K562 (cell line): Measurements from ENCODE around the gene TRIM77. TPM values are rescaled to one million over a fixed set of nuclear protein-coding genes. Genes with fewer than 3 reads are reported as not detected.

Experiments used
- polyA plus RNA-seq, 8 experiments: library from polyadenylated mRNA; depleted of rRNA in 4 of 8; stranded (reverse) in 5 of 8; unstranded in 3 of 8; fragments of >200 nt; fragmentation: Nextera tagmentation in 2 of 8; fragmentation: Illumina TruSeq in 1 of 8; extraction: Ambion mirVana in 2 of 8; extraction: Trizol in 1 of 8; gene quantifications; 2 replicates each; pipeline versions ENCODE4 v1.2.1 to v1.2.3, GENCODE V29; 2011 to 2014; ENCODE audit warnings: inconsistent platforms in 1 of 8, missing spikeins in 1 of 8
- small RNA-seq: library from RNA; depleted of rRNA; stranded (forward); fragments of <200 nt; gene quantifications from one replicate; pipeline ENCODE3, GENCODE V24; 2014
- total RNA-seq, 7 experiments: library from RNA; depleted of rRNA in 6 of 7; stranded (reverse); fragments of >200 nt in 6 of 7; fragmentation: Illumina TruSeq in 2 of 7; extraction: Trizol in 2 of 7; gene quantifications; 2 replicates each; pipeline versions ENCODE4 v1.2.1 to v1.2.3, GENCODE V29; 2011 to 2021; ENCODE audit warnings: low replicate concordance in 1 of 7

TRIM77 gene
- total and polyA plus RNA-seq, 9 of the 15 experiments (the other 6 are each of a cell fraction or from before 2014, with no cell fraction given), result not detected

Small RNA genes within 50 kb of the gene (small RNA-seq; reads per million reads assigned to genes)
- not detected for gene AP003122.3

Other genes starting within 250 kb of the TRIM77 start
- gene NOX4, start 218.9 kb upstream of the TRIM77 start, total RNA-seq (2014; rRNA removed), result not detected in 2 replicates
- not detected in 2 replicates for gene NOX4, start 218.9 kb upstream of the TRIM77 start, total RNA-seq (2014; rRNA removed; fragmentation: Illumina TruSeq; extraction: Trizol)
- gene NOX4, start 218.9 kb upstream of the TRIM77 start, total RNA-seq (2015; rRNA removed; fragmentation: Illumina TruSeq; extraction: Trizol), result not detected in 2 replicates
- not detected in 2 replicates for gene NOX4, start 218.9 kb upstream of the TRIM77 start, total RNA-seq (2021)
- gene NOX4, start 218.9 kb upstream of the TRIM77 start, polyA plus RNA-seq (2011; rRNA removed), result not detected in 2 replicates
- gene NOX4, start 218.9 kb upstream of the TRIM77 start, polyA plus RNA-seq (2014; fragmentation: Illumina TruSeq; extraction: Trizol), result not detected in 2 replicates
- gene NOX4, start 218.9 kb upstream of the TRIM77 start, polyA plus RNA-seq (2014; fragmentation: Nextera tagmentation; extraction: Ambion mirVana), result not detected
- gene NOX4, start 218.9 kb upstream of the TRIM77 start, polyA plus RNA-seq (2014; rRNA removed), result not detected in 2 replicates
- not detected in 2 replicates for gene TRIM49, start 98.3 kb downstream of the TRIM77 start, total RNA-seq (2014; rRNA removed)
- not detected in 2 replicates for gene TRIM49, start 98.3 kb downstream of the TRIM77 start, total RNA-seq (2014; rRNA removed; fragmentation: Illumina TruSeq; extraction: Trizol)
- gene TRIM49, start 98.3 kb downstream of the TRIM77 start, total RNA-seq (2015; rRNA removed; fragmentation: Illumina TruSeq; extraction: Trizol), result not detected in 2 replicates
- gene TRIM49, start 98.3 kb downstream of the TRIM77 start, total RNA-seq (2021), result not detected in 2 replicates
- not detected in 2 replicates for gene TRIM49, start 98.3 kb downstream of the TRIM77 start, polyA plus RNA-seq (2011; rRNA removed)
- not detected in 2 replicates for gene TRIM49, start 98.3 kb downstream of the TRIM77 start, polyA plus RNA-seq (2014; fragmentation: Illumina TruSeq; extraction: Trizol)
- gene TRIM49, start 98.3 kb downstream of the TRIM77 start, polyA plus RNA-seq (2014; fragmentation: Nextera tagmentation; extraction: Ambion mirVana), result not detected
- not detected in 2 replicates for gene TRIM49, start 98.3 kb downstream of the TRIM77 start, polyA plus RNA-seq (2014; rRNA removed)
- not detected in 2 replicates for gene TRIM64B, start 168.2 kb downstream of the TRIM77 start, total RNA-seq (2014; rRNA removed)
- gene TRIM64B, start 168.2 kb downstream of the TRIM77 start, total RNA-seq (2014; rRNA removed; fragmentation: Illumina TruSeq; extraction: Trizol), result not detected in 2 replicates
- not detected in 2 replicates for gene TRIM64B, start 168.2 kb downstream of the TRIM77 start, total RNA-seq (2015; rRNA removed; fragmentation: Illumina TruSeq; extraction: Trizol)
- gene TRIM64B, start 168.2 kb downstream of the TRIM77 start, total RNA-seq (2021), result not detected in 2 replicates
- gene TRIM64B, start 168.2 kb downstream of the TRIM77 start, polyA plus RNA-seq (2011; rRNA removed), result not detected in 2 replicates
- not detected in 2 replicates for gene TRIM64B, start 168.2 kb downstream of the TRIM77 start, polyA plus RNA-seq (2014; fragmentation: Illumina TruSeq; extraction: Trizol)
- not detected for gene TRIM64B, start 168.2 kb downstream of the TRIM77 start, polyA plus RNA-seq (2014; fragmentation: Nextera tagmentation; extraction: Ambion mirVana)
- not detected in 2 replicates for gene TRIM64B, start 168.2 kb downstream of the TRIM77 start, polyA plus RNA-seq (2014; rRNA removed)
- not detected in 2 replicates for gene TRIM49D1, start 211.9 kb downstream of the TRIM77 start, total RNA-seq (2014; rRNA removed)
- gene TRIM49D1, start 211.9 kb downstream of the TRIM77 start, total RNA-seq (2014; rRNA removed; fragmentation: Illumina TruSeq; extraction: Trizol), result not detected in 2 replicates
- not detected in 2 replicates for gene TRIM49D1, start 211.9 kb downstream of the TRIM77 start, total RNA-seq (2015; rRNA removed; fragmentation: Illumina TruSeq; extraction: Trizol)
- gene TRIM49D1, start 211.9 kb downstream of the TRIM77 start, total RNA-seq (2021), result not detected in 2 replicates
- gene TRIM49D1, start 211.9 kb downstream of the TRIM77 start, polyA plus RNA-seq (2011; rRNA removed), result 0.08 TPM in 1 of 2 replicates, not detected in the other
- not detected in 2 replicates for gene TRIM49D1, start 211.9 kb downstream of the TRIM77 start, polyA plus RNA-seq (2014; fragmentation: Illumina TruSeq; extraction: Trizol)
- gene TRIM49D1, start 211.9 kb downstream of the TRIM77 start, polyA plus RNA-seq (2014; fragmentation: Nextera tagmentation; extraction: Ambion mirVana), result not detected
- not detected in 2 replicates for gene TRIM49D1, start 211.9 kb downstream of the TRIM77 start, polyA plus RNA-seq (2014; rRNA removed)
- not detected in 2 replicates for gene TRIM49D2, start 213.8 kb downstream of the TRIM77 start, total RNA-seq (2014; rRNA removed)
- gene TRIM49D2, start 213.8 kb downstream of the TRIM77 start, total RNA-seq (2014; rRNA removed; fragmentation: Illumina TruSeq; extraction: Trizol), result not detected in 2 replicates
- gene TRIM49D2, start 213.8 kb downstream of the TRIM77 start, total RNA-seq (2015; rRNA removed; fragmentation: Illumina TruSeq; extraction: Trizol), result not detected in 2 replicates
- not detected in 2 replicates for gene TRIM49D2, start 213.8 kb downstream of the TRIM77 start, total RNA-seq (2021)
- gene TRIM49D2, start 213.8 kb downstream of the TRIM77 start, polyA plus RNA-seq (2011; rRNA removed), result not detected in 2 replicates
- not detected in 2 replicates for gene TRIM49D2, start 213.8 kb downstream of the TRIM77 start, polyA plus RNA-seq (2014; fragmentation: Illumina TruSeq; extraction: Trizol)
- not detected for gene TRIM49D2, start 213.8 kb downstream of the TRIM77 start, polyA plus RNA-seq (2014; fragmentation: Nextera tagmentation; extraction: Ambion mirVana)
- gene TRIM49D2, start 213.8 kb downstream of the TRIM77 start, polyA plus RNA-seq (2014; rRNA removed), result not detected in 2 replicates